Measurements from ENCODE around the gene DEFB132. TPM values are rescaled to one million over a fixed set of nuclear protein-coding genes. Genes with fewer than 3 reads are reported as not detected.

Gene DEFB132
- total and polyA plus RNA-seq, 2 of the 8 experiments (the other 6 are each of a cell fraction or from before 2014, with no cell fraction given), result not detected

DNA sequence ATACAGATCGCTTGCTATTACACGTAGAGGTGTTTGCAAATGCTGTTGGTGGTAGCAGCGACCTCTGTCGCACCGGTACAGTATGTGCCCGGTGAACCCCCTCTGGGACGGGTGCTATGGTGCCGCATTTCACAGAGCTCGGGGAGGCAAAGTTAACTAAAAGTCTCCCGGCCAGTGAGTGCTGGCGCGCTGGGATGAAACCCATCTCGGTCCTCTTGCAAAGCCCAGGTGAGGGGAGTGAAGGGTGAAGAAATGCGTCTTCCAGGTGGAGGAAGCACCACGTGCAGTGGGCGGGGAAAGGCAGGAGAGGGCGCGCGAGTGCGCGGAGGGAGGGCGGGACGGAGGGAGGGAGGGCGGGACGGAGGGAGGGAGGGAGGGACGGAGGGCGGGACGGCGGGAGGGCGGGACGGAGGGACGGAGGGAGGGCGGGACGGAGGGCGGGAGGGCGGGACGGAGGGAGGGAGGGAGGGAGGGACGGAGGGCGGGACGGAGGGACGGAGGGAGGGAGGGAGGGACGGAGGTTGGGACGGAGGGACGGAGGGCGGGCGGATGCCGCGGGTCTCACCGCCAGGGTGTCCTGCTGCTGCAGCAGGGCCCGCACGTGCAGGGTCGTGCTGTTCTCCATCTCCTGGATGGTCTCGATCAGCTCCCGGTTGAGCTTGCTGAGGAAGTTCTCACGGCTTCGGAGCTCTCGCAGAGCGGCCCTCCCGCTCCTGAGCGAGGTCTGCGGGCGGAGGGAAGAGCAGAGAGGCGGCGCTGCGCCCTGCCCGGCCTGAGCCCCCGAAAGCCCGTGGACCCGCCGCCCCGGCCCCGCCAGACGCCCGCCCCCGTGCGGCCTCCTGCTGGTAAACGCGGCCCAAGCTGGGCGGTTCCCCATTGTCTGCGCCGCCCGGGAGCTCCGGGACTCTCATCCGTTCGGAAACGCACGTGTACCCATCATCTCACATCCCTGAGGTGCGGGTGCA is 21.4 kb downstream of the DEFB132 start:
- Histone ChIP-seq H3K4ac (replicated peaks; ENCODE audit: insufficient read length, low read depth, low read length) (no peak overlapping the region), H3K36me3 (ENCODE audit: control insufficient read depth in 2 of 4, insufficient read depth in 4 of 4, low read length in 3 of 4) (peaks cover 8 to 24% (median 15%) of the 10 kb centered on the region in 4 experiments; a peak in 7 of 8 replicates), H3K4me3 (ENCODE audit: extremely low read depth in 1 of 4, insufficient read depth in 2 of 4, low read depth in 3 of 4, low read length in 4 of 4) (peak overlapping the region; percentile 4 to 47 (median 20); a peak in 6 of 8 replicates), H4K5ac (ENCODE audit: insufficient read length, low read depth, low read length) (no peak overlapping the region), H3K14ac (ENCODE audit: insufficient read length) (no peak overlapping the region), H3K23ac (ENCODE audit: insufficient read length) (no peak overlapping the region), H3K9me3 (ENCODE audit: insufficient read depth in 2 of 2, low read depth in 1 of 2, low read length in 1 of 2) (no peaks in the 10 kb centered on the region), H3K18ac (ENCODE audit: extremely low read depth, low read length) (no peak overlapping the region; the same call in 1 of the 2 replicates), H2BK12ac (ENCODE audit: low read depth, low read length) (no peak overlapping the region; the same call in 1 of the 2 replicates), H2AK5ac (ENCODE audit: low read depth, low read length) (no peak overlapping the region), H2BK120ac (replicated peaks; ENCODE audit: low read depth, low read length) (no peak overlapping the region), H3K79me1 (ENCODE audit: low read depth, low read length) (no peaks in the 10 kb centered on the region; the same call in 1 of the 2 replicates), H3K4me2 (ENCODE audit: insufficient read depth in 1 of 2, low read depth in 2 of 2, low read length in 2 of 2) (peak overlapping the region; percentile 65 to 68), H2BK20ac (ENCODE audit: low read length) (0 out of 2 replicates have a peak overlapping the region, but pooled peaks have one; percentile 82), H3K27ac (ENCODE audit: low read depth, low read length) (no peak overlapping the region), H3K79me2 (ENCODE audit: control insufficient read depth in 1 of 2, insufficient read depth in 2 of 2, low read length in 2 of 2) (no peaks in the 10 kb centered on the region), H3K23me2 (ENCODE audit: low read depth, low read length) (no peaks in the 10 kb centered on the region; the same call in 1 of the 2 replicates), H2BK15ac (ENCODE audit: low read length) (no peak overlapping the region), H4K20me1 (replicated peaks in 1 of 2; ENCODE audit: control insufficient read depth in 1 of 2, insufficient read depth in 2 of 2, low read length in 2 of 2) (peaks cover 2 to 9% of the 10 kb centered on the region in 2 experiments), H4K91ac (replicated peaks; ENCODE audit: insufficient read length, low read length) (no peak overlapping the region), H3K27me3 (replicated peaks in 1 of 4; ENCODE audit: control insufficient read depth in 3 of 4, extremely low read depth in 1 of 4, insufficient read depth in 3 of 4, low read length in 3 of 4) (peaks cover 0 to 2% (median under 1%) of the 10 kb centered on the region in 4 experiments; a peak in 2 of 7 replicates), H2BK5ac (ENCODE audit: low read depth, low read length) (0 out of 2 replicates have a peak overlapping the region, but pooled peaks have one; percentile 44), H2AFZ (ENCODE audit: low read length) (no peak overlapping the region), H3K9ac (replicated peaks in 1 of 4; ENCODE audit: extremely low read depth in 1 of 4, low read depth in 3 of 4, low read length in 3 of 4) (no peak overlapping the region; a peak in 1 of 7 replicates), H4K8ac (ENCODE audit: extremely low read depth, insufficient read depth, low read length) (peak overlapping the region; percentile 92; the same call in 1 of the 2 replicates), H3K4me1 (replicated peaks in 1 of 4; ENCODE audit: control insufficient read depth in 3 of 4, insufficient read depth in 4 of 4, low read length in 3 of 4) (peaks cover 0 to 4% (median 4%) of the 10 kb centered on the region in 4 experiments; a peak in 4 of 7 replicates), H3K56ac (replicated peaks; ENCODE audit: insufficient read length, low read depth, low read length) (no peak overlapping the region)
- WGBS, 2 experiments (ENCODE audit: extremely low coverage in 1 of 2, insufficient coverage in 1 of 2, insufficient read length in 1 of 2, insufficient replicate concordance in 2 of 2, low coverage in 1 of 2, low lambda C conversion rate in 2 of 2, missing lambda C conversion rate in 1 of 2), result 33% methylated on average over 26 of the region's 88 CpGs; no CpG with 5 or more reads in 1 of the 2 experiments
- peak in 1 of 2 experiments; percentile 61 for DNase-seq (ENCODE audit: low read depth in 1 of 2, low spot score in 2 of 2)
- FAIRE-seq, result no peak
- ChIA-PET POLR2A (ENCODE audit: partially characterized antibody) (interaction anchor here (1.1 to 6.1 kb wide), 8 partner anchors 11 to 66 kb away, joined by 3 to 61 read pairs (median 8); partner anchors contain the start of genes SOX12 and ZCCHC3), CTCF (ENCODE audit: partially characterized antibody) (interaction anchor here (0.8 to 6.7 kb wide), 14 partner anchors 9 to 67 kb away, joined by 3 to 63 read pairs (median 6); no protein-coding TSS in a partner anchor)
- TF ChIP-seq SIN3A (conservative IDR thresholded peaks at IDR 0.05 in 1 of 2, IDR thresholded peaks at IDR 0.05 in 1 of 2; ENCODE audit: low read depth in 1 of 2, low read length in 2 of 2) (no peak), RAD21 (IDR thresholded peaks at IDR 0.05 in 1 of 2, conservative IDR thresholded peaks at IDR 0.05 in 1 of 2; ENCODE audit: low read depth in 2 of 2, low read length in 2 of 2) (no peak; a peak in 2 of 4 replicates), POU5F1 (IDR thresholded peaks at IDR 0.05; ENCODE audit: low read depth, low read length) (no peak), BACH1 (IDR thresholded peaks at IDR 0.05; ENCODE audit: low read length) (no peak), PHF8 (conservative IDR thresholded peaks at IDR 0.05; ENCODE audit: low read depth, low read length) (no peak), TBP (IDR thresholded peaks at IDR 0.05; ENCODE audit: low read depth, low read length) (no peak), BCL11A (IDR thresholded peaks at IDR 0.05; ENCODE audit: low read depth in 2 of 2, low read length in 2 of 2) (no peak), TEAD4 (IDR thresholded peaks at IDR 0.05; ENCODE audit: low read depth, low read length) (no peak), EZH2 (IDR thresholded peaks at IDR 0.05; ENCODE audit: low read depth, low read length, severe bottlenecking) (no peak)
